ENCODE results near the gene SLC22A9. TPM values are rescaled to one million over a fixed set of nuclear protein-coding genes. Genes with fewer than 3 reads are reported as not detected.

Gene SLC22A9
- total RNA-seq, 2 donors from 2014 or later, result not detected

DNA sequence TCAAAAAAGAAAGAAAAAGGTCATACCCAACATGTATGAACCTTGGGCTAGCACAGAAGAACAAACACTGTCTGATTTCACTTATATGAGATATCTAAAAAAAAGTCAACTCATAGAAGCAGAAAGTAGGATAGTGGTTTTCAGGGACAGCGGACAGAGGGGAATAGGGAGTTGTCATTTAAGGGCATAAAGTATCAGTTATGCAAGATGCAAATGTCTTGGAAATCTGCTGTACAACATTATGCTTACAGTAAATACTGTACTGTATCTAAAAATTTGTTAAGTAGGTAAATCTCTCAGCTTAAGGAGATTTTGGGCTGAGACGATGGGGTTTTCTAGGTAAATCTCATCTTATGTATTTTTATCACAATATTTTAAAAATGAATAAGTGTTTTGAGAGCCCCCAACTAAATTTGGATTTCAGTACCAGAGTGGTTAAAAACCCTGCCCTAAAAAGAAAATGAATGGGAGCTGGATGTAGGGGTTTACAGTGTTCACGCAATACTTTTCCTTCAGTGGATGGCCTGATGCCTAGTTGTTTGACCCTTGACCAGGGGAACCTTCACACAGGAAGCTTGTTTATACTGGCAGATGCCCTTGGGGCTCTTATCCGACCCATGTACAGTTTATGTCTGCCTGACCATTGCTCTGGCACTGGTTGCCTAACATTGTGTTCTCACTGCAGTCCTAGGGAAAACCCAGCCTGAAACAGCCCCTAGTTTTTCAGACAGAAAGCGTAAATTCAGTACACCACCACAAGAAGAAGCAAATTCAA, 34.8 kb downstream of the SLC22A9 start:
- WGBS, 2 experiments (ENCODE audit: insufficient coverage in 1 of 2, insufficient read length in 1 of 2), result 89 to 90% methylated on average over 2 to 4 of the region's 5 CpGs
- no peaks in the 10 kb centered on the region for H3K9me3 ChIP-seq (ENCODE audit: control insufficient read depth, low read length)
- H3K27ac ChIP-seq (ENCODE audit: low read depth, low read length), result no peak overlapping the region
- TF ChIP-seq, protein P1, sequence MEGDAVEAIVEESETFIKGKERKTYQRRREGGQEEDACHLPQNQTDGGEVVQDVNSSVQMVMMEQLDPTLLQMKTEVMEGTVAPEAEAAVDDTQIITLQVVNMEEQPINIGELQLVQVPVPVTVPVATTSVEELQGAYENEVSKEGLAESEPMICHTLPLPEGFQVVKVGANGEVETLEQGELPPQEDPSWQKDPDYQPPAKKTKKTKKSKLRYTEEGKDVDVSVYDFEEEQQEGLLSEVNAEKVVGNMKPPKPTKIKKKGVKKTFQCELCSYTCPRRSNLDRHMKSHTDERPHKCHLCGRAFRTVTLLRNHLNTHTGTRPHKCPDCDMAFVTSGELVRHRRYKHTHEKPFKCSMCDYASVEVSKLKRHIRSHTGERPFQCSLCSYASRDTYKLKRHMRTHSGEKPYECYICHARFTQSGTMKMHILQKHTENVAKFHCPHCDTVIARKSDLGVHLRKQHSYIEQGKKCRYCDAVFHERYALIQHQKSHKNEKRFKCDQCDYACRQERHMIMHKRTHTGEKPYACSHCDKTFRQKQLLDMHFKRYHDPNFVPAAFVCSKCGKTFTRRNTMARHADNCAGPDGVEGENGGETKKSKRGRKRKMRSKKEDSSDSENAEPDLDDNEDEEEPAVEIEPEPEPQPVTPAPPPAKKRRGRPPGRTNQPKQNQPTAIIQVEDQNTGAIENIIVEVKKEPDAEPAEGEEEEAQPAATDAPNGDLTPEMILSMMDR (conservative IDR thresholded peaks at IDR 0.05), result no peak
- no peaks in the 10 kb centered on the region for H3K27me3 Mint-ChIP-seq (ENCODE audit: insufficient read depth)
- H3K4me1 Mint-ChIP-seq, result no peaks in the 10 kb centered on the region
- H3K27ac Mint-ChIP-seq, result no peak overlapping the region
- no peak overlapping the region for H3K4me3 ChIP-seq (ENCODE audit: low read length)
- H3K9ac ChIP-seq (ENCODE audit: extremely low read depth, low read length, poor library complexity, severe bottlenecking), result no peak overlapping the region
- H3K36me3 Mint-ChIP-seq (ENCODE audit: low read depth), result no peaks in the 10 kb centered on the region
- no peak overlapping the region for H3K4me3 Mint-ChIP-seq
- no peaks in the 10 kb centered on the region for H3K9me3 Mint-ChIP-seq
- no peaks in the 10 kb centered on the region for H3K4me1 ChIP-seq (ENCODE audit: control insufficient read depth, insufficient read depth, low read length)
- no peaks in the 10 kb centered on the region for H3K27me3 ChIP-seq (ENCODE audit: control insufficient read depth, insufficient read depth, low read length, poor library complexity, severe bottlenecking)
- no peak for DNase-seq
- H3K36me3 ChIP-seq (ENCODE audit: control insufficient read depth, insufficient read depth, low read length), result no peaks in the 10 kb centered on the region

GRCh38 chr11:63405114-63405513, 35.5 kb downstream of the SLC22A9 start:
- H3K4me3 Mint-ChIP-seq, result no peak overlapping the region
- H3K9ac ChIP-seq (ENCODE audit: extremely low read depth, low read length, poor library complexity, severe bottlenecking), result no peak overlapping the region
- H3K27ac Mint-ChIP-seq, result no peak overlapping the region
- H3K27ac ChIP-seq (ENCODE audit: low read depth, low read length), result no peak overlapping the region
- H3K4me1 ChIP-seq (ENCODE audit: control insufficient read depth, insufficient read depth, low read length), result no peaks in the 10 kb centered on the region
- H3K36me3 ChIP-seq (ENCODE audit: control insufficient read depth, insufficient read depth, low read length), result no peaks in the 10 kb centered on the region
- TF ChIP-seq, protein P1 (conservative IDR thresholded peaks at IDR 0.05), result no peak
- 92% methylated on average over 3 of the region's 3 CpGs; no CpG with 5 or more reads in 1 of the 2 experiments for WGBS, 2 experiments (ENCODE audit: insufficient coverage in 1 of 2, insufficient read length in 1 of 2)
- H3K27me3 Mint-ChIP-seq (ENCODE audit: insufficient read depth), result no peaks in the 10 kb centered on the region
- H3K9me3 ChIP-seq (ENCODE audit: control insufficient read depth, low read length), result no peaks in the 10 kb centered on the region
- no peaks in the 10 kb centered on the region for H3K27me3 ChIP-seq (ENCODE audit: control insufficient read depth, insufficient read depth, low read length, poor library complexity, severe bottlenecking)
- DNase-seq, result no peak
- H3K9me3 Mint-ChIP-seq, result no peaks in the 10 kb centered on the region
- no peak overlapping the region for H3K4me3 ChIP-seq (ENCODE audit: low read length)
- H3K4me1 Mint-ChIP-seq, result no peaks in the 10 kb centered on the region
- H3K36me3 Mint-ChIP-seq (ENCODE audit: low read depth), result no peaks in the 10 kb centered on the region

DNA sequence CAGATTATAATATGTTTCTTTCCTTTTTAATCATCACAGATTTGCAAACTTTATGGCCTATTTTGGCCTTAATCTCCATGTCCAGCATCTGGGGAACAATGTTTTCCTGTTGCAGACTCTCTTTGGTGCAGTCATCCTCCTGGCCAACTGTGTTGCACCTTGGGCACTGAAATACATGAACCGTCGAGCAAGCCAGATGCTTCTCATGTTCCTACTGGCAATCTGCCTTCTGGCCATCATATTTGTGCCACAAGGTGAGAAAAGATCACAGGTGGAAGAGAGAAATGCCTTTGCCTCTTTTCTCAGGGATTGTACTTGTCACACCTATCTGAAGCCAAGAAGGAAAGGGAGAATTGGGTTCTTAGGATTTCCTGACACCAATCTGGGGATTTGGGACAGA, 36.9 kb downstream of the SLC22A9 start:
- Histone ChIP-seq H3K27ac (ENCODE audit: low read depth, low read length) (no peak overlapping the region), H3K9ac (ENCODE audit: extremely low read depth, low read length, poor library complexity, severe bottlenecking) (no peak overlapping the region), H3K4me1 (ENCODE audit: control insufficient read depth, insufficient read depth, low read length) (no peaks in the 10 kb centered on the region), H3K4me3 (ENCODE audit: low read length) (no peak overlapping the region), H3K36me3 (ENCODE audit: control insufficient read depth, insufficient read depth, low read length) (no peaks in the 10 kb centered on the region), H3K9me3 (ENCODE audit: control insufficient read depth, low read length) (no peaks in the 10 kb centered on the region), H3K27me3 (ENCODE audit: control insufficient read depth, insufficient read depth, low read length, poor library complexity, severe bottlenecking) (no peaks in the 10 kb centered on the region)
- H3K27me3 Mint-ChIP-seq (ENCODE audit: insufficient read depth), result no peaks in the 10 kb centered on the region
- no peak for DNase-seq
- H3K4me3 Mint-ChIP-seq, result no peak overlapping the region
- H3K4me1 Mint-ChIP-seq, result no peaks in the 10 kb centered on the region
- H3K36me3 Mint-ChIP-seq (ENCODE audit: low read depth), result no peaks in the 10 kb centered on the region
- H3K9me3 Mint-ChIP-seq, result no peaks in the 10 kb centered on the region
- no peak overlapping the region for H3K27ac Mint-ChIP-seq
- 92 to 100% methylated on average over 2 of the region's 2 CpGs for WGBS, 2 experiments (ENCODE audit: insufficient coverage in 1 of 2, insufficient read length in 1 of 2)
- TF ChIP-seq, protein P1 (conservative IDR thresholded peaks at IDR 0.05), result no peak

Data from endodermal cell (in vitro differentiated cells).